ENCODE measurements around the gene AEBP2. TPM values are rescaled to one million over a fixed set of nuclear protein-coding genes. Genes with fewer than 3 reads are reported as not detected.

Gene AEBP2
- total and polyA plus RNA-seq, 4 experiments from 2014 or later = 5.3 to 61.6 (median 36.9) TPM

GRCh38 chr12:19539071-19539470, 99.8 kb downstream of the AEBP2 start:
- H3K4me1 ChIP-seq (ENCODE audit: insufficient read depth, low read length) = no peaks in the 10 kb centered on the region
- H3K27me3 ChIP-seq (ENCODE audit: insufficient read depth, low read length) = no peaks in the 10 kb centered on the region
- no peak overlapping the region for H3K27ac Mint-ChIP-seq
- H3K36me3 Mint-ChIP-seq = peaks cover 12 to 32% of the 10 kb centered on the region in 2 donors
- no peak overlapping the region for H3K27ac ChIP-seq (ENCODE audit: low read depth, low read length)
- intact Hi-C loops (cut with micrococcal nuclease) = no loop called here
- no peaks in the 10 kb centered on the region for H3K27me3 Mint-ChIP-seq
- ChIA-PET CTCF (ENCODE audit: partially characterized antibody) (no interaction called here), POLR2A (ENCODE audit: partially characterized antibody) (no interaction called here)
- peaks cover 0 to 10% (median 4%) of the 10 kb centered on the region in 4 donors for H3K4me1 Mint-ChIP-seq
- no peaks in the 10 kb centered on the region for H3K9me3 ChIP-seq (ENCODE audit: control insufficient read depth in 1 of 2, low read length in 2 of 2)
- H3K4me3 Mint-ChIP-seq = no peak overlapping the region
- no peaks in the 10 kb centered on the region for H3K36me3 ChIP-seq (ENCODE audit: insufficient read depth, low read length)
- DNase-seq = no peak
- peaks cover 6 to 19% (median 12%) of the 10 kb centered on the region in 8 donors for H3K9me3 Mint-ChIP-seq
- H3K4me3 ChIP-seq (ENCODE audit: low read length in 2 of 2) = no peak overlapping the region

GRCh38 chr12:19539836-19540235, 100.5 kb downstream of the AEBP2 start:
- Histone ChIP-seq H3K4me3 (ENCODE audit: low read length in 2 of 2) (no peak overlapping the region), H3K27me3 (ENCODE audit: insufficient read depth, low read length) (no peaks in the 10 kb centered on the region), H3K36me3 (ENCODE audit: insufficient read depth, low read length) (no peaks in the 10 kb centered on the region), H3K9me3 (ENCODE audit: control insufficient read depth in 1 of 2, low read length in 2 of 2) (no peaks in the 10 kb centered on the region), H3K27ac (ENCODE audit: low read depth, low read length) (no peak overlapping the region), H3K4me1 (ENCODE audit: insufficient read depth, low read length) (no peaks in the 10 kb centered on the region)
- peaks cover 6 to 18% (median 11%) of the 10 kb centered on the region in 8 donors for H3K9me3 Mint-ChIP-seq
- ChIA-PET POLR2A (ENCODE audit: partially characterized antibody) (no interaction called here), CTCF (ENCODE audit: partially characterized antibody) (no interaction called here)
- H3K4me1 Mint-ChIP-seq = peaks cover 0 to 10% (median 4%) of the 10 kb centered on the region in 4 donors
- no peak for DNase-seq
- peaks cover 15 to 40% of the 10 kb centered on the region in 2 donors for H3K36me3 Mint-ChIP-seq
- H3K27me3 Mint-ChIP-seq = no peaks in the 10 kb centered on the region
- intact Hi-C loops (cut with micrococcal nuclease) = no loop called here
- H3K4me3 Mint-ChIP-seq = no peak overlapping the region
- H3K27ac Mint-ChIP-seq = peak overlapping the region in 2 of 7 donors; percentile 41 to 69

GRCh38 chr12:19542606-19543005, 103.3 kb downstream of the AEBP2 start:
- DNase-seq = no peak
- no peak overlapping the region for H3K4me3 Mint-ChIP-seq
- Histone ChIP-seq H3K27ac (ENCODE audit: low read depth, low read length) (no peak overlapping the region), H3K36me3 (ENCODE audit: insufficient read depth, low read length) (no peaks in the 10 kb centered on the region), H3K4me1 (ENCODE audit: insufficient read depth, low read length) (no peaks in the 10 kb centered on the region), H3K4me3 (ENCODE audit: low read length in 2 of 2) (no peak overlapping the region), H3K27me3 (ENCODE audit: insufficient read depth, low read length) (no peaks in the 10 kb centered on the region), H3K9me3 (ENCODE audit: control insufficient read depth in 1 of 2, low read length in 2 of 2) (no peaks in the 10 kb centered on the region)
- ChIA-PET CTCF (ENCODE audit: partially characterized antibody) (no interaction called here), POLR2A (ENCODE audit: partially characterized antibody) (no interaction called here)
- H3K4me1 Mint-ChIP-seq = peaks cover 0 to 6% (median under 1%) of the 10 kb centered on the region in 4 donors
- intact Hi-C loops (cut with micrococcal nuclease) = no loop called here
- no peak overlapping the region for H3K27ac Mint-ChIP-seq
- no peaks in the 10 kb centered on the region for H3K9me3 Mint-ChIP-seq
- no peaks in the 10 kb centered on the region for H3K27me3 Mint-ChIP-seq
- peaks cover 12 to 30% of the 10 kb centered on the region in 2 donors for H3K36me3 Mint-ChIP-seq

- Mint-ChIP-seq H3K36me3 (peaks cover 12 to 30% of the 10 kb centered on the region in 2 donors), H3K27ac (no peak overlapping the region), H3K9me3 (no peaks in the 10 kb centered on the region), H3K27me3 (no peaks in the 10 kb centered on the region), H3K4me3 (no peak overlapping the region), H3K4me1 (peaks cover 0 to 6% (median 3%) of the 10 kb centered on the region in 4 donors)
- no peak for DNase-seq
- H3K4me1 ChIP-seq (ENCODE audit: insufficient read depth, low read length) = no peaks in the 10 kb centered on the region
- H3K27me3 ChIP-seq (ENCODE audit: insufficient read depth, low read length) = no peaks in the 10 kb centered on the region
- H3K9me3 ChIP-seq (ENCODE audit: control insufficient read depth in 1 of 2, low read length in 2 of 2) = no peaks in the 10 kb centered on the region
- no peak overlapping the region for H3K4me3 ChIP-seq (ENCODE audit: low read length in 2 of 2)
- POLR2A ChIA-PET (ENCODE audit: partially characterized antibody) = no interaction called here
- H3K27ac ChIP-seq (ENCODE audit: low read depth, low read length) = no peak overlapping the region
- no peaks in the 10 kb centered on the region for H3K36me3 ChIP-seq (ENCODE audit: insufficient read depth, low read length)
- intact Hi-C loops (cut with micrococcal nuclease) = no loop called here
- CTCF ChIA-PET (ENCODE audit: partially characterized antibody) = no interaction called here
Observed at GRCh38 chr12:19544353-19544752, 105.1 kb downstream of the AEBP2 start.

GRCh38 chr12:19545301-19545700, 106.0 kb downstream of the AEBP2 start:
- H3K4me3 Mint-ChIP-seq = no peak overlapping the region
- POLR2A ChIA-PET (ENCODE audit: partially characterized antibody) = no interaction called here
- H3K27ac ChIP-seq (ENCODE audit: low read depth, low read length) = no peak overlapping the region
- intact Hi-C loops (cut with micrococcal nuclease) = no loop called here
- no peaks in the 10 kb centered on the region for H3K9me3 Mint-ChIP-seq
- H3K9me3 ChIP-seq (ENCODE audit: control insufficient read depth in 1 of 2, low read length in 2 of 2) = no peaks in the 10 kb centered on the region
- no peak overlapping the region for H3K4me3 ChIP-seq (ENCODE audit: low read length in 2 of 2)
- no peaks in the 10 kb centered on the region for H3K4me1 ChIP-seq (ENCODE audit: insufficient read depth, low read length)
- H3K27ac Mint-ChIP-seq = no peak overlapping the region
- no peaks in the 10 kb centered on the region for H3K27me3 ChIP-seq (ENCODE audit: insufficient read depth, low read length)
- no peak for DNase-seq
- H3K27me3 Mint-ChIP-seq = no peaks in the 10 kb centered on the region
- peaks cover 0 to 6% (median under 1%) of the 10 kb centered on the region in 4 donors for H3K4me1 Mint-ChIP-seq
- peaks cover 12 to 30% of the 10 kb centered on the region in 2 donors for H3K36me3 Mint-ChIP-seq
- no peaks in the 10 kb centered on the region for H3K36me3 ChIP-seq (ENCODE audit: insufficient read depth, low read length)
- CTCF ChIA-PET (ENCODE audit: partially characterized antibody) = interaction anchor here (1.3 kb wide), 1 partner anchor 23 kb away, joined by 3 read pairs; no protein-coding TSS in a partner anchor

- Mint-ChIP-seq H3K9me3 (no peaks in the 10 kb centered on the region), H3K4me1 (peaks cover 0 to 6% (median 1%) of the 10 kb centered on the region in 4 donors), H3K27me3 (no peaks in the 10 kb centered on the region), H3K36me3 (peaks cover 12 to 30% of the 10 kb centered on the region in 2 donors), H3K27ac (no peak overlapping the region), H3K4me3 (no peak overlapping the region)
- POLR2A ChIA-PET (ENCODE audit: partially characterized antibody) = no interaction called here
- no peaks in the 10 kb centered on the region for H3K27me3 ChIP-seq (ENCODE audit: insufficient read depth, low read length)
- no peak for DNase-seq
- no peak overlapping the region for H3K27ac ChIP-seq (ENCODE audit: low read depth, low read length)
- H3K4me1 ChIP-seq (ENCODE audit: insufficient read depth, low read length) = no peaks in the 10 kb centered on the region
- intact Hi-C loops (cut with micrococcal nuclease) = no loop called here
- no peaks in the 10 kb centered on the region for H3K36me3 ChIP-seq (ENCODE audit: insufficient read depth, low read length)
- H3K4me3 ChIP-seq (ENCODE audit: low read length in 2 of 2) = no peak overlapping the region
- CTCF ChIA-PET (ENCODE audit: partially characterized antibody) = interaction anchor here (1.3 kb wide), 1 partner anchor 23 kb away, joined by 3 read pairs; no protein-coding TSS in a partner anchor
- no peaks in the 10 kb centered on the region for H3K9me3 ChIP-seq (ENCODE audit: control insufficient read depth in 1 of 2, low read length in 2 of 2)
Observed at GRCh38 chr12:19546027-19546426, 106.7 kb downstream of the AEBP2 start.

- no peak overlapping the region for H3K4me3 ChIP-seq (ENCODE audit: low read length in 2 of 2)
- H3K4me1 Mint-ChIP-seq = peaks cover 0 to 6% (median 2%) of the 10 kb centered on the region in 4 donors
- no peak overlapping the region for H3K4me3 Mint-ChIP-seq
- H3K27me3 ChIP-seq (ENCODE audit: insufficient read depth, low read length) = no peaks in the 10 kb centered on the region
- CTCF ChIA-PET (ENCODE audit: partially characterized antibody) = interaction anchor here (1.3 kb wide), 1 partner anchor 22 kb away, joined by 3 read pairs; no protein-coding TSS in a partner anchor
- no peak for DNase-seq
- peaks cover 12 to 29% of the 10 kb centered on the region in 2 donors for H3K36me3 Mint-ChIP-seq
- intact Hi-C loops (cut with micrococcal nuclease) = no loop called here
- no peaks in the 10 kb centered on the region for H3K27me3 Mint-ChIP-seq
- no peak overlapping the region for H3K27ac ChIP-seq (ENCODE audit: low read depth, low read length)
- POLR2A ChIA-PET (ENCODE audit: partially characterized antibody) = no interaction called here
- no peaks in the 10 kb centered on the region for H3K9me3 ChIP-seq (ENCODE audit: control insufficient read depth in 1 of 2, low read length in 2 of 2)
- no peaks in the 10 kb centered on the region for H3K36me3 ChIP-seq (ENCODE audit: insufficient read depth, low read length)
- no peaks in the 10 kb centered on the region for H3K9me3 Mint-ChIP-seq
- H3K27ac Mint-ChIP-seq = no peak overlapping the region
- H3K4me1 ChIP-seq (ENCODE audit: insufficient read depth, low read length) = no peaks in the 10 kb centered on the region
Observed at GRCh38 chr12:19546611-19547162, 107.4 kb downstream of the AEBP2 start.
